Glutamatergic neuron (in vitro differentiated cells): Measurements from ENCODE around the gene ENOPH1. TPM values are rescaled to one million over a fixed set of nuclear protein-coding genes. Genes with fewer than 3 reads are reported as not detected.

ENCODE experiments used
- DNase-seq: peaks from one replicate; pipeline ENCODE4 v3.0.0; 2022
- H3K27ac Mint-ChIP-seq: one replicate; pipeline ENCODE4 v1.8.0; 2020; ENCODE audit warnings: mild to moderate bottlenecking, mixed read lengths, inconsistent platforms; ENCODE audit not compliant: unreplicated experiment
- H3K27me3 Mint-ChIP-seq: one replicate; pipeline ENCODE4 v1.8.0; 2020; ENCODE audit warnings: mild to moderate bottlenecking, moderate library complexity, mixed read lengths, inconsistent platforms; ENCODE audit not compliant: unreplicated experiment
- H3K36me3 Mint-ChIP-seq: one replicate; pipeline ENCODE4 v1.8.0; 2020; ENCODE audit warnings: mild to moderate bottlenecking, mixed read lengths, inconsistent platforms; ENCODE audit not compliant: unreplicated experiment
- H3K4me1 Mint-ChIP-seq: one replicate; pipeline ENCODE4 v1.8.0; 2020; ENCODE audit warnings: mild to moderate bottlenecking, low read depth, mixed read lengths, inconsistent platforms; ENCODE audit not compliant: unreplicated experiment
- H3K4me3 Mint-ChIP-seq: one replicate; pipeline ENCODE4 v1.8.0; 2020; ENCODE audit warnings: mild to moderate bottlenecking, mixed read lengths, inconsistent platforms; ENCODE audit not compliant: unreplicated experiment
- H3K9me3 Mint-ChIP-seq: one replicate; pipeline ENCODE4 v1.8.0; 2020; ENCODE audit warnings: mild to moderate bottlenecking, moderate library complexity, mixed read lengths, inconsistent platforms; ENCODE audit not compliant: unreplicated experiment
- CTCF ChIP-seq: fragments of 200-600 bp; sonication (generic); IDR thresholded peaks from one replicate; pipeline ENCODE4 v1.5.0; 2021; ENCODE audit not compliant: partially characterized antibody, unreplicated experiment
- total RNA-seq: library from RNA; stranded (reverse); fragmentation: NEBNext Ultra II Directional; extraction: Animal tissue kit (Norgen Biotek cat#: 25700); gene quantifications from one replicate; pipeline ENCODE4 v1.2.1, GENCODE V29; 2021; ENCODE audit not compliant: unreplicated experiment

ENOPH1 gene
- total RNA-seq, 1 donor from 2014 or later = 26.9 TPM

- Mint-ChIP-seq H3K36me3 (no peaks in the 10 kb centered on the region), H3K4me3 (no peak overlapping the region), H3K4me1 (peaks cover 10% of the 10 kb centered on the region), H3K27me3 (peaks cover 4% of the 10 kb centered on the region), H3K27ac (no peak overlapping the region), H3K9me3 (peaks cover 2% of the 10 kb centered on the region)
- TF ChIP-seq CTCF = no peak
- DNase-seq = no peak
Measured at GRCh38 chr4:82421796-82422560, 8.4 kb upstream of the ENOPH1 start.

GRCh38 chr4:82422616-82423015 lies 7.8 kb upstream of the ENOPH1 start:
- no peak for DNase-seq
- Mint-ChIP-seq H3K4me3 (no peak overlapping the region), H3K27ac (no peak overlapping the region), H3K27me3 (peaks cover 4% of the 10 kb centered on the region), H3K9me3 (peaks cover 2% of the 10 kb centered on the region), H3K36me3 (no peaks in the 10 kb centered on the region), H3K4me1 (peaks cover 13% of the 10 kb centered on the region)
- TF ChIP-seq CTCF = no peak

- peaks cover 8% of the 10 kb centered on the region for H3K36me3 Mint-ChIP-seq
- H3K27ac Mint-ChIP-seq = no peak overlapping the region
- peaks cover 11% of the 10 kb centered on the region for H3K9me3 Mint-ChIP-seq
- peaks cover 13% of the 10 kb centered on the region for H3K4me1 Mint-ChIP-seq
- peaks cover 5% of the 10 kb centered on the region for H3K27me3 Mint-ChIP-seq
- no peak for TF ChIP-seq CTCF
- H3K4me3 Mint-ChIP-seq = peak overlapping the region; percentile 27
- no peak for DNase-seq
Measured at GRCh38 chr4:82423245-82424054, 6.9 kb upstream of the ENOPH1 start.

- Mint-ChIP-seq H3K4me1 (peaks cover 13% of the 10 kb centered on the region), H3K27ac (no peak overlapping the region), H3K36me3 (peaks cover 11% of the 10 kb centered on the region), H3K4me3 (no peak overlapping the region), H3K9me3 (peaks cover 19% of the 10 kb centered on the region), H3K27me3 (peaks cover 8% of the 10 kb centered on the region)
- TF ChIP-seq CTCF = no peak
- DNase-seq = no peak
Measured at GRCh38 chr4:82425478-82425877, 4.9 kb upstream of the ENOPH1 start.
